HepG2 (cell line): ENCODE measurements around the gene KIF22. TPM values are rescaled to one million over a fixed set of nuclear protein-coding genes. Genes with fewer than 3 reads are reported as not detected.

ENCODE experiments used
- ATAC-seq: fragments of 200-7000 bp; cut with Tn5 transposase; 3 replicates; pipeline ENCODE4 v1.9.1; 2020; ENCODE audit warnings: mild to moderate bottlenecking, moderate library complexity
- BruUV-seq: library from RNA; stranded (reverse); fragments of 400-500 nt; replicated peaks from 2 replicates; lab custom pipeline; 2021; lab: Mats Ljungman, UMichigan
- CTCF ChIA-PET: fragments of 300-600 bp; formaldehyde crosslinking; extraction: SDS; loops from one replicate; lab custom pipeline; 2021; ENCODE audit warnings: low total read pairs, inconsistent platforms, low intra/inter-chr PET ratio; lab: Yijun Ruan, JAX
- POLR2A ChIA-PET: fragments of 350-600 bp; sonication (Branson Sonifier 250); formaldehyde crosslinking; loops from one replicate; lab custom pipeline; 2020; ENCODE audit warnings: antibody characterized with exemption, inconsistent platforms; lab: Yijun Ruan, JAX
- DNase-seq: peaks from one replicate; pipeline ENCODE4 v3.0.0-alpha.2; 2015; ENCODE audit warnings: low spot score
- FAIRE-seq: peaks from 3 replicates; lab custom pipeline; 2011; peaks lifted over from hg19 to GRCh38; lab: Jason Lieb, UNC
- H2AFZ ChIP-seq: one replicate; pipeline ENCODE4 v1.6.1; 2011; ENCODE audit warnings: low read length, inconsistent platforms
- H3K27ac ChIP-seq: fragments of 300-600 bp; 3 replicates; pipeline ENCODE4 v1.8.0; 2011; ENCODE audit warnings: mixed run types, mild to moderate bottlenecking, mixed read lengths, low read length, inconsistent platforms; ENCODE audit not compliant: insufficient read depth; ENCODE audit errors: extremely low read length
- H3K27me3 ChIP-seq, 2 experiments: fragments of 200-600 bp in 1 of 2; 2 replicates in 1 of 2; 3 replicates in 1 of 2; pipeline versions ENCODE4 v1.6.0 to v1.8.0; 2011; ENCODE audit warnings: low read length in 2 of 2, mild to moderate bottlenecking in 2 of 2, moderate library complexity in 2 of 2, inconsistent platforms in 1 of 2; ENCODE audit not compliant: insufficient read depth in 2 of 2, control insufficient read depth in 1 of 2
- H3K36me3 ChIP-seq, 2 experiments: fragments of 200-600 bp in 1 of 2; replicated peaks in 1 of 2; 2 replicates in 1 of 2; 3 replicates in 1 of 2; pipeline versions ENCODE4 v1.5.1 to v1.8.0; 2011; ENCODE audit warnings: low read length in 2 of 2, inconsistent platforms in 1 of 2; ENCODE audit not compliant: insufficient read depth in 2 of 2, control insufficient read depth in 1 of 2
- H3K4me1 ChIP-seq: 2 replicates; pipeline ENCODE4 v1.5.1; 2012; ENCODE audit warnings: low read length, inconsistent platforms; ENCODE audit not compliant: insufficient read depth
- H3K4me2 ChIP-seq: 2 replicates; pipeline ENCODE4 v1.6.0; 2011; ENCODE audit warnings: low read depth, low read length, inconsistent platforms
- H3K4me3 ChIP-seq, 3 experiments: fragments of 200-600 bp in 1 of 3; sonication (generic), shearing (Covaris generic) in 1 of 3; replicated peaks in 1 of 3; 2 replicates each; pipeline ENCODE4 v1.5.1; 2011 to 2016; ENCODE audit warnings: low read length in 3 of 3, inconsistent platforms in 2 of 3, low read depth in 2 of 3, mild to moderate bottlenecking in 2 of 3, control low read depth in 1 of 3, mixed read lengths in 1 of 3; ENCODE audit not compliant: insufficient read depth in 1 of 3
- H3K79me2 ChIP-seq: one replicate; pipeline ENCODE4 v1.6.1; 2011; ENCODE audit warnings: low read length, inconsistent platforms; ENCODE audit not compliant: insufficient read depth
- H3K9ac ChIP-seq: 2 replicates; pipeline ENCODE4 v1.6.0; 2011; ENCODE audit warnings: mild to moderate bottlenecking, low read depth, low read length, inconsistent platforms; ENCODE audit not compliant: insufficient read depth
- H3K9me3 ChIP-seq: 2 replicates; pipeline ENCODE4 v1.5.1; 2012; ENCODE audit warnings: mild to moderate bottlenecking, low read length
- H4K20me1 ChIP-seq: 2 replicates; pipeline ENCODE4 v1.6.0; 2011; ENCODE audit warnings: inconsistent platforms, mild to moderate bottlenecking, low read length, moderate library complexity; ENCODE audit not compliant: insufficient read depth
- CAMTA2 ChIP-seq: sonication (generic); formaldehyde crosslinking; IDR thresholded peaks from 2 replicates; pipeline ENCODE4 v1.4.0; 2020; ENCODE audit warnings: mild to moderate bottlenecking, missing genetic modification reagents, borderline replicate concordance
- JDP2 ChIP-seq: sonication (generic); formaldehyde crosslinking; IDR thresholded peaks from 2 replicates; pipeline ENCODE4 v1.8.1; 2022; ENCODE audit warnings: missing genetic modification reagents, borderline replicate concordance
- KDM5A ChIP-seq: fragments of 200-600 bp; sonication (generic); IDR thresholded peaks from 2 replicates; pipeline ENCODE4 v1.7.0; 2018; ENCODE audit warnings: antibody characterized with exemption, mild to moderate bottlenecking, low read length, borderline replicate concordance
- KLF13 ChIP-seq: sonication (generic); formaldehyde crosslinking; IDR thresholded peaks from 2 replicates; pipeline ENCODE4 v1.4.0; 2020; ENCODE audit warnings: mild to moderate bottlenecking, missing genetic modification reagents
- KLF16 ChIP-seq, 2 experiments: sonication (generic) in 1 of 2; formaldehyde crosslinking in 1 of 2; IDR thresholded peaks; 2 replicates each; pipeline versions ENCODE4 v1.6.1 to v1.8.0; 2016 to 2023; ENCODE audit warnings: missing genetic modification reagents in 2 of 2, missing compliant biosample characterization in 1 of 2
- RARA ChIP-seq: IDR thresholded peaks from 2 replicates; pipeline ENCODE4 v1.6.1; 2016; ENCODE audit warnings: missing genetic modification reagents, missing compliant biosample characterization
- ZNF567 ChIP-seq: sonication (generic); formaldehyde crosslinking; IDR thresholded peaks from 2 replicates; pipeline ENCODE4 v1.8.1; 2023; ENCODE audit warnings: mild to moderate bottlenecking, missing genetic modification reagents, borderline replicate concordance
- ZNF749 ChIP-seq: sonication (generic); formaldehyde crosslinking; IDR thresholded peaks from 2 replicates; pipeline ENCODE4 v1.8.0; 2022; ENCODE audit warnings: mild to moderate bottlenecking, missing genetic modification reagents, moderate library complexity, borderline replicate concordance
- WGBS: methylation state at CpG from one replicate; pipeline ENCODE4 v1.1.6; 2017; ENCODE audit warnings: low lambda C conversion rate; 5-methylcytosine and 5-hydroxymethylcytosine counted together
- in situ Hi-C: cut with HindIII; loops from 2 replicates; pipeline ENCODE4 v1.10.0; 2017; ENCODE audit warnings: low pct_unique_long_range_greater_than_20kb; ENCODE audit not compliant: extremely low pct_ligation_motif_present
- intact Hi-C: fragments of 100-400 bp; cut with micrococcal nuclease; formaldehyde crosslinking; loops from one replicate; pipeline ENCODE4 v1.10.0; 2022; ENCODE audit not compliant: unreplicated experiment
- polyA plus RNA-seq, 8 experiments: library from polyadenylated mRNA; depleted of rRNA in 3 of 8; stranded (reverse) in 7 of 8; unstranded in 1 of 8; fragments of >200 nt; fragmentation: Illumina TruSeq in 4 of 8; extraction: Trizol in 4 of 8; gene quantifications; 2 replicates each; pipeline versions ENCODE4 v1.2.1 to v1.2.3, GENCODE V29; 2011 to 2016; ENCODE audit warnings: low read depth in 4 of 8, missing spikeins in 1 of 8, mixed read lengths in 1 of 8; ENCODE audit not compliant: insufficient read depth in 1 of 8
- total RNA-seq, 5 experiments: library from RNA; depleted of rRNA; stranded (reverse); fragments of >200 nt; fragmentation: Illumina TruSeq; extraction: Trizol; gene quantifications; 2 replicates each; pipeline ENCODE4 v1.2.3, GENCODE V29; 2016; ENCODE audit warnings: low read depth in 1 of 5
- TF ChIP-seq, protein P1 (sequence below): sonication (generic); formaldehyde crosslinking; conservative IDR thresholded peaks from 2 replicates; pipeline ENCODE4 v1.5.0; 2020; ENCODE audit warnings: missing genetic modification reagents
- TF ChIP-seq, protein P2 (sequence below): sonication (generic); formaldehyde crosslinking; IDR thresholded peaks from 2 replicates; pipeline ENCODE4 v1.4.0; 2020; ENCODE audit warnings: missing genetic modification reagents, borderline replicate concordance

The KIF22 gene
- total and polyA plus RNA-seq, 2 of the 13 experiments (the other 11 are each of a cell fraction or from before 2014, with no cell fraction given): 95.8 to 118 TPM

DNA sequence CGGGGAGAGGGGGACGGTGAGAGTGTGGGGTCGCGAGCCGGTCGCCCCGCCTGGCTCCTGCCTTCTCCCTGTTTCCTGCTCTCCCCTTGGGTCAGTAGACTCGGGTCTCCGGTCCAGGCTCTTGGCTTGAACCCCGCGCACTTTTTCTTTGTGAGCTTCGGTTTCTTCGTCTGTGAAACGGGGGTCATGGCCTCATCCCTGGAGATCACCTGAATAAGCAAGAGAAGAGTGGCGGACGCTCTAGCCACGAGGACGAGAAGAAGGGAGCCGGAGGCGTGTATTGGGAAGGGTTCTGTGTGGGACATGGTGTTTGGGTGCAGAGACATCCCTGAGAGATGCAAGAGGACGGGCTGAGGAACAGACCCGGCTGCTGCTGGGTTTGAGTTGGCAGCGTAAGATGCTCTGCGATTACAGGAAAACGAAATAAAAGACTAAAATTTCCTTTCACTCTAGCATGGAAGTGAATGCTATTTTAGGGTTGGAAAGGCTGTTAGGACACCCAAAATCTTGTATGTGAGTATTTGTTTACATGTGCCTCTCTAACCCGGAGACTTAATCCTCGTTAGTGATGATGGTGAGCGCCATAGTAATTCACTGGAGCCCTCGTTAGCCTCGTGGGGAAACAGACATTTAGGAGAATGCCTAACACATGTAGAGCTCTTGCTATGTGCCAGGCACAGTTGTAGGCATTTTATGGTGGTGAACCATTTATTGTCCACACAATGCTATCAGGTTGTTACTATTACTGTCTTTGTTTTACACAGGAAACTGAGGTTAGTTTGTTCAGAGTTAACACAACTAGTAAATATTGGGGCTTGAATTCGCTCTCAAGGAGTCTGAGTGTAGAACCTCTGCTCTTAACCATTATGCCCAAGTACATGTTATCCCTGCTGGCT is 646 bp downstream of the KIF22 start:
- ChIA-PET CTCF (interaction anchor here (0.8 to 1.7 kb wide), 3 partner anchors 25 to 62 kb away, joined by 3 to 4 read pairs (median 3); partner anchors contain the start of gene PAGR1), POLR2A (interaction anchor here (0.6 to 4.0 kb wide), 20 partner anchors 12 to 274 kb away, joined by 3 to 37 read pairs (median 10); partner anchors contain the start of genes ALDOA, ASPHD1, MAZ and MVP)
- Histone ChIP-seq H3K9me3 (no peaks in the 10 kb centered on the region), H3K4me1 (peaks cover 59% of the 10 kb centered on the region), H2AFZ (no peak overlapping the region), H3K27me3 (no peaks in the 10 kb centered on the region; a peak in 1 of 5 replicates), H4K20me1 (no peaks in the 10 kb centered on the region), H3K36me3 (peaks cover 0 to 8% of the 10 kb centered on the region in 2 experiments; a peak in 4 of 5 replicates), H3K4me2 (peak overlapping the region; percentile 92), H3K79me2 (peaks cover 56% of the 10 kb centered on the region), H3K27ac (peak overlapping the region; percentile 60), H3K4me3 (peak overlapping the region; percentile 77 to 97 (median 84)), H3K9ac (peak overlapping the region; percentile 80)
- no peak for FAIRE-seq
- ATAC-seq: peak; percentile 45
- DNase-seq: no peak
- in situ Hi-C loops (no loop called here), intact Hi-C loops (loop anchor here (1.0 to 5.0 kb wide), 2 partner anchors 14 to 54 kb away; no protein-coding TSS in a partner anchor)
- BruUV-seq: TSS peak; percentile 72
- under 1% methylated on average over 27 of the region's 31 CpGs for WGBS
- TF ChIP-seq KLF16 (CRISPR knock-in tag; IDR thresholded peaks at IDR 0.05) (peak in 1 of 2 experiments; percentile 25; a peak in 1 of 4 replicates), CAMTA2 (0 out of 2 replicates have a peak, but pooled peaks have one; percentile 15), KLF13 (peak; percentile 10; the same call in 1 of the 2 replicates), JDP2 (CRISPR knock-in tag) (no peak), RARA (no peak), KDM5A (peak; percentile 80), ZNF749 (CRISPR knock-in tag) (no peak), ZNF567 (peak; percentile 8; the same call in 1 of the 2 replicates)
- TF ChIP-seq, protein P1, sequence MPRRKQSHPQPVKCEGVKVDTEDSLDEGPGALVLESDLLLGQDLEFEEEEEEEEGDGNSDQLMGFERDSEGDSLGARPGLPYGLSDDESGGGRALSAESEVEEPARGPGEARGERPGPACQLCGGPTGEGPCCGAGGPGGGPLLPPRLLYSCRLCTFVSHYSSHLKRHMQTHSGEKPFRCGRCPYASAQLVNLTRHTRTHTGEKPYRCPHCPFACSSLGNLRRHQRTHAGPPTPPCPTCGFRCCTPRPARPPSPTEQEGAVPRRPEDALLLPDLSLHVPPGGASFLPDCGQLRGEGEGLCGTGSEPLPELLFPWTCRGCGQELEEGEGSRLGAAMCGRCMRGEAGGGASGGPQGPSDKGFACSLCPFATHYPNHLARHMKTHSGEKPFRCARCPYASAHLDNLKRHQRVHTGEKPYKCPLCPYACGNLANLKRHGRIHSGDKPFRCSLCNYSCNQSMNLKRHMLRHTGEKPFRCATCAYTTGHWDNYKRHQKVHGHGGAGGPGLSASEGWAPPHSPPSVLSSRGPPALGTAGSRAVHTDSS: peak; percentile 12; the same call in 1 of the 2 replicates
- TF ChIP-seq, protein P2, sequence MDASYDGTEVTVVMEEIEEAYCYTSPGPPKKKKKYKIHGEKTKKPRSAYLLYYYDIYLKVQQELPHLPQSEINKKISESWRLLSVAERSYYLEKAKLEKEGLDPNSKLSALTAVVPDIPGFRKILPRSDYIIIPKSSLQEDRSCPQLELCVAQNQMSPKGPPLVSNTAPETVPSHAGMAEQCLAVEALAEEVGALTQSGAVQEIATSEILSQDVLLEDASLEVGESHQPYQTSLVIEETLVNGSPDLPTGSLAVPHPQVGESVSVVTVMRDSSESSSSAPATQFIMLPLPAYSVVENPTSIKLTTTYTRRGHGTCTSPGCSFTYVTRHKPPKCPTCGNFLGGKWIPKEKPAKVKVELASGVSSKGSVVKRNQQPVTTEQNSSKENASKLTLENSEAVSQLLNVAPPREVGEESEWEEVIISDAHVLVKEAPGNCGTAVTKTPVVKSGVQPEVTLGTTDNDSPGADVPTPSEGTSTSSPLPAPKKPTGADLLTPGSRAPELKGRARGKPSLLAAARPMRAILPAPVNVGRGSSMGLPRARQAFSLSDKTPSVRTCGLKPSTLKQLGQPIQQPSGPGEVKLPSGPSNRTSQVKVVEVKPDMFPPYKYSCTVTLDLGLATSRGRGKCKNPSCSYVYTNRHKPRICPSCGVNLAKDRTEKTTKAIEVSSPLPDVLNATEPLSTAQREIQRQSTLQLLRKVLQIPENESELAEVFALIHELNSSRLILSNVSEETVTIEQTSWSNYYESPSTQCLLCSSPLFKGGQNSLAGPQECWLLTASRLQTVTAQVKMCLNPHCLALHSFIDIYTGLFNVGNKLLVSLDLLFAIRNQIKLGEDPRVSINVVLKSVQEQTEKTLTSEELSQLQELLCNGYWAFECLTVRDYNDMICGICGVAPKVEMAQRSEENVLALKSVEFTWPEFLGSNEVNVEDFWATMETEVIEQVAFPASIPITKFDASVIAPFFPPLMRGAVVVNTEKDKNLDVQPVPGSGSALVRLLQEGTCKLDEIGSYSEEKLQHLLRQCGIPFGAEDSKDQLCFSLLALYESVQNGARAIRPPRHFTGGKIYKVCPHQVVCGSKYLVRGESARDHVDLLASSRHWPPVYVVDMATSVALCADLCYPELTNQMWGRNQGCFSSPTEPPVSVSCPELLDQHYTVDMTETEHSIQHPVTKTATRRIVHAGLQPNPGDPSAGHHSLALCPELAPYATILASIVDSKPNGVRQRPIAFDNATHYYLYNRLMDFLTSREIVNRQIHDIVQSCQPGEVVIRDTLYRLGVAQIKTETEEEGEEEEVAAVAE: no peak
